SK-N-MC (cell line): ENCODE measurements around the gene MBOAT2.

ENCODE experiments used
- EZH2 ChIP-seq: fragments of 200-600 bp; sonication (generic); IDR thresholded peaks from one replicate; pipeline ENCODE4 v1.6.1; 2017; ENCODE audit warnings: antibody characterized with exemption
- FOXP2 ChIP-seq: optimal IDR thresholded peaks from 2 replicates; pipeline ENCODE3; 2011; ENCODE audit warnings: mild to moderate bottlenecking, moderate library complexity; ENCODE audit not compliant: insufficient read depth; ENCODE audit errors: extremely low read length, control extremely low read depth
- POLR2AphosphoS5 ChIP-seq: IDR thresholded peaks from 2 replicates; pipeline ENCODE4 v1.6.1; 2012; ENCODE audit warnings: mild to moderate bottlenecking, low read depth, low read length, borderline replicate concordance

DNA sequence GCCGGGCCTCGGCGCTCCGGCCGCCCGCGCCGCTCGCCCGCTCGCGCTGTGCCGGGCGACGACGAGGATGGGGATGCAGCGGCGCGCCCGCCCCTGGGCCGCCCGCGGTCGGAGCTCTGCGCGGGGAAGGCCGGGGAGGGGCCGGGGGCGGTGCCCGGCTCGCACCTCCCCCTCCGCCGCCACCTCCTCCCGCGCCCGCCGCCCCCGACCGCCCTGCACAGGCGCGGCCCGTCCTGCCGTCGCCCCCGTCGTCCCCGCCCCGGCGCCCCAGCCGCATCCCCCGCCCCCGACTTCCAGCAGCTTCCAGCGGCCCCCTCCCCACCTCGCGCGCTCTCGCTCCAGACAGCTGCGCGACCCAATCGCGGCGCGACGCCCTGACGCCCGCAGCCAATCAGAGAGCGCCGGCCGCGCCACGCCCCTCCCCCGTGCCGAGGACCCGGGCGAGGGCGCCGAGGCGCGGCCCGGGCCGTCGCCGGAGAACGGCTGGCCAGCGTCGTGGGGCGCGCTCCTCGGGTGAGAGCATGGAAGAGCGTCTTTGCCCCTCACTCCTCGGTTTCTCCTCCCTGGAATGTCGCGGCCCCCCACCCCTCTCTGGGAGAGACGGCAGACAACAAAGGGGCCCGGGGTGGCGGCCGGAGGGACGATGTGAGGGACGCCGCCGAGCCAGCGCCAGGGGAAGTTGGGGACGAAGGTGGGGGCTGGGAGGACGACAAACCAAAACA, at the start of gene MBOAT2:
- no peak for TF ChIP-seq EZH2
- peak; percentile 75; the same call in 1 of the 2 replicates for TF ChIP-seq POLR2AphosphoS5
- no peak for TF ChIP-seq FOXP2
